Measurements from ENCODE around the gene PDE4D.

PDE4D gene

GRCh38 chr5:58927181-58927580 is 966.3 kb downstream of the PDE4D start:
- DNase-seq (ENCODE audit: low read depth) = no peak
- no peak for TF ChIP-seq CTCF (IDR thresholded peaks at IDR 0.05; ENCODE audit: insufficient read depth, low read depth, low read length, missing control alignments)
- H3K4me3 ChIP-seq (ENCODE audit: low read length) = no peak overlapping the region

GRCh38 chr5:58926541-58926935 is 967.0 kb downstream of the PDE4D start:
- no peak overlapping the region for H3K4me3 ChIP-seq (ENCODE audit: low read length)
- no peak for DNase-seq (ENCODE audit: low read depth)
- TF ChIP-seq CTCF (IDR thresholded peaks at IDR 0.05; ENCODE audit: insufficient read depth, low read depth, low read length, missing control alignments) = no peak

GRCh38 chr5:58925627-58926540 is 967.6 kb downstream of the PDE4D start:
- DNase-seq (ENCODE audit: low read depth) = peak; percentile 36
- no peak overlapping the region for H3K4me3 ChIP-seq (ENCODE audit: low read length)
- no peak for TF ChIP-seq CTCF (IDR thresholded peaks at IDR 0.05; ENCODE audit: insufficient read depth, low read depth, low read length, missing control alignments)

- no peak for TF ChIP-seq CTCF (IDR thresholded peaks at IDR 0.05; ENCODE audit: insufficient read depth, low read depth, low read length, missing control alignments)
- no peak for DNase-seq (ENCODE audit: low read depth)
- H3K4me3 ChIP-seq (ENCODE audit: low read length) = no peak overlapping the region
Measured at GRCh38 chr5:58924306-58924705, 969.2 kb downstream of the PDE4D start.

GRCh38 chr5:58923355-58923754 is 970.2 kb downstream of the PDE4D start:
- H3K4me3 ChIP-seq (ENCODE audit: low read length) = no peak overlapping the region
- TF ChIP-seq CTCF (IDR thresholded peaks at IDR 0.05; ENCODE audit: insufficient read depth, low read depth, low read length, missing control alignments) = no peak
- no peak for DNase-seq (ENCODE audit: low read depth)

GRCh38 chr5:58922461-58923171 is 970.9 kb downstream of the PDE4D start:
- TF ChIP-seq CTCF (IDR thresholded peaks at IDR 0.05; ENCODE audit: insufficient read depth, low read depth, low read length, missing control alignments) = no peak

More at GRCh38 chr5:58922461-58923171, 970.9 kb downstream of the PDE4D start:
- no peak overlapping the region for H3K4me3 ChIP-seq (ENCODE audit: low read length)
- peak; percentile 23 for DNase-seq (ENCODE audit: low read depth)

All from epithelial cell of esophagus (primary cell).